H9 (cell line): ENCODE data around the gene TMCC2. TPM values are rescaled to one million over a fixed set of nuclear protein-coding genes. Genes with fewer than 3 reads are reported as not detected.
A peak's percentile ranks its signal among the peaks of the same experiment; 100 is the strongest.

Experiments
- DNase-seq: peaks from one replicate; pipeline ENCODE4 v3.0.0-alpha.2; 2017
- H2AFZ ChIP-seq: one replicate; pipeline ENCODE4 v1.6.1; 2013; ENCODE audit warnings: mild to moderate bottlenecking, low read length, control low read depth, moderate library complexity
- H2AK5ac ChIP-seq: 2 replicates; pipeline ENCODE4 v1.6.1; 2013; ENCODE audit warnings: low read length, control low read depth, mixed read lengths; ENCODE audit not compliant: insufficient read length
- H2BK120ac ChIP-seq: one replicate; pipeline ENCODE4 v1.6.1; 2013; ENCODE audit warnings: low read depth, mild to moderate bottlenecking, low read length, control low read depth, inconsistent platforms; ENCODE audit not compliant: poor library complexity, severe bottlenecking
- H2BK12ac ChIP-seq: 2 replicates; pipeline ENCODE4 v1.6.1; 2013; ENCODE audit warnings: low read length, control low read depth, mixed read lengths, low read depth; ENCODE audit not compliant: insufficient read length
- H2BK15ac ChIP-seq: 2 replicates; pipeline ENCODE4 v1.6.1; 2013; ENCODE audit warnings: low read depth, low read length, control low read depth
- H2BK20ac ChIP-seq: one replicate; pipeline ENCODE4 v1.6.1; 2013; ENCODE audit warnings: low read depth, mild to moderate bottlenecking, low read length, control low read depth, inconsistent platforms; ENCODE audit not compliant: poor library complexity, severe bottlenecking
- H2BK5ac ChIP-seq: 2 replicates; pipeline ENCODE4 v1.6.1; 2013; ENCODE audit warnings: low read length, control low read depth, mixed read lengths; ENCODE audit not compliant: insufficient read length
- H3K14ac ChIP-seq: 2 replicates; pipeline ENCODE4 v1.6.1; 2013; ENCODE audit warnings: low read length, control low read depth; ENCODE audit not compliant: insufficient read depth
- H3K18ac ChIP-seq: 2 replicates; pipeline ENCODE4 v1.6.1; 2013; ENCODE audit warnings: low read depth, mild to moderate bottlenecking, mixed read lengths, low read length, control low read depth; ENCODE audit not compliant: insufficient read length
- H3K23ac ChIP-seq: 2 replicates; pipeline ENCODE4 v1.6.1; 2013; ENCODE audit warnings: low read length, control low read depth, mixed read lengths, low read depth; ENCODE audit not compliant: insufficient read length
- H3K23me2 ChIP-seq: 2 replicates; pipeline ENCODE4 v1.6.1; 2013; ENCODE audit warnings: low read depth, mild to moderate bottlenecking, mixed read lengths, low read length, control low read depth; ENCODE audit not compliant: insufficient read length, poor library complexity, severe bottlenecking
- H3K27ac ChIP-seq: 2 replicates; pipeline ENCODE4 v1.5.1; 2013; ENCODE audit warnings: low read length, control low read depth, mixed read lengths, low read depth; ENCODE audit not compliant: insufficient read length
- H3K27me3 ChIP-seq: 2 replicates; pipeline ENCODE4 v1.6.1; 2013; ENCODE audit warnings: low read length, control low read depth, inconsistent platforms; ENCODE audit not compliant: insufficient read depth
- H3K4ac ChIP-seq: 2 replicates; pipeline ENCODE4 v1.6.1; 2013; ENCODE audit warnings: low read depth, mild to moderate bottlenecking, control low read depth, inconsistent platforms, low read length, moderate library complexity
- H3K4me1 ChIP-seq: 2 replicates; pipeline ENCODE4 v1.6.1; 2013; ENCODE audit warnings: low read length, control low read depth, inconsistent platforms; ENCODE audit not compliant: insufficient read depth
- H3K4me2 ChIP-seq: 2 replicates; pipeline ENCODE4 v1.6.1; 2013; ENCODE audit warnings: low read length, control low read depth, mixed read lengths; ENCODE audit not compliant: insufficient read length, insufficient read depth
- H3K56ac ChIP-seq: 2 replicates; pipeline ENCODE4 v1.6.1; 2013; ENCODE audit warnings: low read depth, mild to moderate bottlenecking, mixed read lengths, low read length, control low read depth; ENCODE audit not compliant: insufficient read length
- H3K79me1 ChIP-seq: 2 replicates; pipeline ENCODE4 v1.6.1; 2013; ENCODE audit warnings: low read depth, mild to moderate bottlenecking, moderate library complexity, low read length, control low read depth, inconsistent platforms; ENCODE audit not compliant: insufficient read depth, poor library complexity, severe bottlenecking
- H3K79me2 ChIP-seq: 2 replicates; pipeline ENCODE4 v1.6.1; 2013; ENCODE audit warnings: low read length, control low read depth, inconsistent platforms; ENCODE audit not compliant: insufficient read depth
- H3K9ac ChIP-seq: 2 replicates; pipeline ENCODE4 v1.6.1; 2013; ENCODE audit warnings: low read length, control low read depth, mixed read lengths; ENCODE audit not compliant: insufficient read length; ENCODE audit errors: extremely low read depth
- H3K9me3 ChIP-seq: one replicate; pipeline ENCODE4 v1.6.1; 2013; ENCODE audit warnings: low read depth, low read length, inconsistent platforms; ENCODE audit not compliant: control insufficient read depth
- H3T11ph ChIP-seq: one replicate; pipeline ENCODE4 v1.6.1; 2013; ENCODE audit warnings: mild to moderate bottlenecking, low read length, control low read depth, inconsistent platforms
- H4K20me1 ChIP-seq: one replicate; pipeline ENCODE4 v1.6.1; 2013; ENCODE audit not compliant: control insufficient read depth, insufficient read length, insufficient read depth
- H4K5ac ChIP-seq: 2 replicates; pipeline ENCODE4 v1.6.1; 2013; ENCODE audit warnings: low read depth, mild to moderate bottlenecking, mixed read lengths, low read length, control low read depth; ENCODE audit not compliant: insufficient read length
- H4K8ac ChIP-seq: replicated peaks from 2 replicates; pipeline ENCODE4 v1.6.1; 2013; ENCODE audit warnings: low read length, control low read depth, mixed read lengths, low read depth; ENCODE audit not compliant: insufficient read length
- H4K91ac ChIP-seq: 2 replicates; pipeline ENCODE4 v1.6.1; 2013; ENCODE audit warnings: low read depth, mild to moderate bottlenecking, moderate library complexity, mixed read lengths, low read length, control low read depth; ENCODE audit not compliant: insufficient read length
- H3K27ac Mint-ChIP-seq, 3 experiments: 2 replicates in 2 of 3; 3 replicates in 1 of 3; pipeline ENCODE4 v1.8.0; 2020 to 2021; ENCODE audit warnings: mixed read lengths in 3 of 3, mild to moderate bottlenecking in 1 of 3, moderate library complexity in 1 of 3
- H3K27me3 Mint-ChIP-seq: 2 replicates; pipeline ENCODE4 v1.8.0; 2021; ENCODE audit warnings: low read depth, mild to moderate bottlenecking, moderate library complexity, mixed read lengths
- H3K36me3 Mint-ChIP-seq, 3 experiments: 2 replicates in 2 of 3; 3 replicates in 1 of 3; pipeline ENCODE4 v1.8.0; 2020 to 2021; ENCODE audit warnings: low read depth in 3 of 3, mixed read lengths in 3 of 3; ENCODE audit not compliant: insufficient read depth in 1 of 3
- H3K4me1 Mint-ChIP-seq, 2 experiments: 2 replicates each; pipeline ENCODE4 v1.8.0; 2020; ENCODE audit warnings: mixed read lengths in 2 of 2
- H3K4me3 Mint-ChIP-seq, 2 experiments: 2 replicates in 1 of 2; 3 replicates in 1 of 2; pipeline ENCODE4 v1.8.0; 2020 to 2021; ENCODE audit warnings: mild to moderate bottlenecking in 2 of 2, mixed read lengths in 2 of 2, moderate library complexity in 1 of 2
- H3K9me3 Mint-ChIP-seq, 2 experiments: 2 replicates in 1 of 2; 3 replicates in 1 of 2; pipeline ENCODE4 v1.8.0; 2020; ENCODE audit warnings: mild to moderate bottlenecking in 2 of 2, mixed read lengths in 2 of 2, moderate library complexity in 1 of 2
- CTCF ChIP-seq: fragments of 200-600 bp; sonication (generic); conservative IDR thresholded peaks from 3 replicates; pipeline ENCODE4 v1.8.0; 2021; ENCODE audit warnings: antibody characterized with exemption, mild to moderate bottlenecking
- WGBS: extraction: QIAGEN DNeasy Blood & Tissue Kit; methylation state at CpG from one replicate; pipeline ENCODE4 v1.1.7; 2013; ENCODE audit warnings: missing lambda C conversion rate, low lambda C conversion rate, mixed read lengths; ENCODE audit not compliant: insufficient read length; ENCODE audit errors: extremely low coverage; 5-methylcytosine and 5-hydroxymethylcytosine counted together
- total RNA-seq: library from RNA; stranded (reverse); gene quantifications from 2 replicates; pipeline ENCODE4 v1.2.1, GENCODE V29; 2021

TMCC2 gene
- total RNA-seq, 1 experiment from 2014 or later: 11.7 TPM

GRCh38 chr1:205273551-205273982 is 45.8 kb downstream of the TMCC2 start:
- Histone ChIP-seq H3K79me2 (no peaks in the 10 kb centered on the region), H3K23ac (no peak overlapping the region), H4K8ac (no peak overlapping the region), H3T11ph (no peak overlapping the region), H3K14ac (no peak overlapping the region; the same call in 1 of the 2 replicates), H3K4me1 (peaks cover 3% of the 10 kb centered on the region; the same call in 1 of the 2 replicates), H2BK5ac (no peak overlapping the region), H3K9me3 (no peaks in the 10 kb centered on the region), H4K91ac (peak overlapping the region; percentile 0), H2BK15ac (no peak overlapping the region), H4K5ac (no peak overlapping the region), H3K23me2 (no peaks in the 10 kb centered on the region), H3K27me3 (no peaks in the 10 kb centered on the region), H4K20me1 (peaks cover 2% of the 10 kb centered on the region), H2BK120ac (no peak overlapping the region), H2BK12ac (no peak overlapping the region), H2BK20ac (no peak overlapping the region), H3K79me1 (no peaks in the 10 kb centered on the region), H3K56ac (no peak overlapping the region), H3K4me2 (no peak overlapping the region), H2AK5ac (peak overlapping the region; percentile 18), H3K9ac (no peak overlapping the region), H2AFZ (no peak overlapping the region), H3K18ac (no peak overlapping the region), H3K4ac (no peak overlapping the region), H3K27ac (no peak overlapping the region)
- peak; percentile 91 for DNase-seq
- H3K27ac Mint-ChIP-seq: peak overlapping the region; percentile 76 to 86 (median 84); a peak in 5 of 7 replicates
- H3K9me3 Mint-ChIP-seq: no peaks in the 10 kb centered on the region; a peak in 1 of 5 replicates
- no peaks in the 10 kb centered on the region for H3K27me3 Mint-ChIP-seq
- H3K4me3 Mint-ChIP-seq: no peak overlapping the region
- TF ChIP-seq CTCF: peak; percentile 99
- peaks cover 1 to 21% (median 16%) of the 10 kb centered on the region in 3 experiments; a peak in 6 of 7 replicates for H3K36me3 Mint-ChIP-seq
- peaks cover 22 to 37% of the 10 kb centered on the region in 2 experiments for H3K4me1 Mint-ChIP-seq
- whole genome bisulfite sequencing: no CpG with 5 or more reads among the region's 7 CpGs
